GM12878 (cell line): Measurements from ENCODE around the gene NDUFB2. TPM values are rescaled to one million over a fixed set of nuclear protein-coding genes. Genes with fewer than 3 reads are reported as not detected.
A peak's percentile ranks its signal among the peaks of the same experiment; 100 is the strongest.

ENCODE experiments used
- ATAC-seq: fragments of 200-7000 bp; cut with Tn5 transposase; 3 replicates; pipeline ENCODE4 v1.9.1; 2020; ENCODE audit warnings: mild to moderate bottlenecking, moderate library complexity
- BruUV-seq: library from RNA; stranded (reverse); fragments of 400-500 nt; replicated peaks from 2 replicates; lab custom pipeline; 2021; lab: Mats Ljungman, UMichigan
- CTCF ChIA-PET: fragments of 300-600 bp; sonication (Branson Sonifier 250); formaldehyde crosslinking; extraction: SDS; loops from one replicate; lab custom pipeline; 2021; ENCODE audit warnings: inconsistent platforms; lab: Yijun Ruan, JAX
- POLR2A ChIA-PET: fragments of 350-600 bp; formaldehyde crosslinking; extraction: SDS; loops from one replicate; lab custom pipeline; 2021; ENCODE audit warnings: inconsistent platforms; lab: Charles Lee
- RAD21 ChIA-PET: fragments of 300-600 bp; sonication (Branson Sonifier 250); formaldehyde crosslinking; loops from one replicate; lab custom pipeline; 2023; ENCODE audit warnings: antibody characterized with exemption; ENCODE audit not compliant: unreplicated experiment; lab: Charles Lee
- SMC1A ChIA-PET: fragments of 300-600 bp; sonication (Branson Sonifier 250); formaldehyde crosslinking; loops from one replicate; lab custom pipeline; 2023; ENCODE audit not compliant: unreplicated experiment, uncharacterized antibody; lab: Charles Lee
- DNase-seq: peaks from one replicate; pipeline ENCODE4 v3.0.0-alpha.2; 2011; ENCODE audit warnings: low read depth, low spot score
- FAIRE-seq: peaks from 3 replicates; lab custom pipeline; 2011; peaks lifted over from hg19 to GRCh38; lab: Jason Lieb, UNC
- H2AFZ ChIP-seq: 2 replicates; pipeline ENCODE4 v1.6.0; 2011; ENCODE audit warnings: low read depth, low read length, control low read depth; ENCODE audit not compliant: control insufficient read depth
- H3K27ac ChIP-seq: 2 replicates; pipeline ENCODE4 v1.5.1; 2011; ENCODE audit warnings: control low read depth; ENCODE audit not compliant: control insufficient read depth, insufficient read depth
- H3K27me3 ChIP-seq, 2 experiments: replicated peaks in 1 of 2; 2 replicates each; pipeline versions ENCODE4 v1.6.0 to v1.6.1; 2011; ENCODE audit warnings: low read length in 1 of 2; ENCODE audit not compliant: control insufficient read depth in 2 of 2, insufficient read depth in 2 of 2
- H3K36me3 ChIP-seq, 2 experiments: 2 replicates each; pipeline ENCODE4 v1.5.1; 2011; ENCODE audit warnings: low read length in 1 of 2; ENCODE audit not compliant: control insufficient read depth in 2 of 2, insufficient read depth in 2 of 2
- H3K4me1 ChIP-seq: 2 replicates; pipeline ENCODE4 v1.6.1; 2011; ENCODE audit warnings: mild to moderate bottlenecking, low read length, moderate library complexity, mixed read lengths; ENCODE audit not compliant: control insufficient read depth, insufficient read depth
- H3K4me2 ChIP-seq: 2 replicates; pipeline ENCODE4 v1.6.0; 2011; ENCODE audit warnings: control low read depth; ENCODE audit not compliant: control insufficient read depth, insufficient read depth
- H3K4me3 ChIP-seq: fragments of 200-600 bp; sonication (generic); 2 replicates; pipeline ENCODE4 v1.5.1; 2016
- H3K79me2 ChIP-seq: 2 replicates; pipeline ENCODE4 v1.6.0; 2011; ENCODE audit warnings: low read length; ENCODE audit not compliant: control insufficient read depth, insufficient read depth
- H3K9ac ChIP-seq: 2 replicates; pipeline ENCODE4 v1.8.0; 2011; ENCODE audit warnings: low read length, control low read depth, mixed read lengths; ENCODE audit not compliant: control insufficient read depth, insufficient read depth
- H3K9me3 ChIP-seq: replicated peaks from 3 replicates; pipeline ENCODE4 v1.5.1; 2011; ENCODE audit warnings: mild to moderate bottlenecking, low read length; ENCODE audit not compliant: control insufficient read depth, insufficient read depth
- H4K20me1 ChIP-seq: 2 replicates; pipeline ENCODE4 v1.6.0; 2011; ENCODE audit not compliant: control insufficient read depth, insufficient read depth
- POLR2A ChIP-seq: IDR thresholded peaks from 2 replicates; pipeline ENCODE4 v1.6.1; 2011; ENCODE audit warnings: low read depth, mild to moderate bottlenecking, low read length
- POLR2AphosphoS5 ChIP-seq: IDR thresholded peaks from 2 replicates; pipeline ENCODE4 v1.6.1; 2011; ENCODE audit warnings: mild to moderate bottlenecking, low read length, inconsistent platforms
- POU2F2 ChIP-seq: IDR thresholded peaks from 3 replicates; pipeline ENCODE4 v1.6.1; 2011; ENCODE audit warnings: low read depth, mild to moderate bottlenecking, low read length, borderline replicate concordance
- RBBP5 ChIP-seq: fragments of 200-600 bp; sonication (generic); conservative IDR thresholded peaks from 2 replicates; pipeline ENCODE4 v1.6.1; 2016
- RELA ChIP-seq: fragments of 450-650 bp; IDR thresholded peaks from 2 replicates; pipeline ENCODE4 v1.8.0; 2014; ENCODE audit warnings: borderline replicate concordance; ENCODE audit not compliant: partially characterized antibody
- RUNX3 ChIP-seq: IDR thresholded peaks from 2 replicates; pipeline ENCODE4 v1.6.1; 2012; ENCODE audit warnings: low read length, inconsistent platforms
- SIN3A ChIP-seq: IDR thresholded peaks from 2 replicates; pipeline ENCODE4 v1.6.1; 2012; ENCODE audit warnings: low read depth, low read length, improper control_type of control experiment
- SKIL ChIP-seq: fragments of 450-650 bp; IDR thresholded peaks from 2 replicates; pipeline ENCODE4 v1.6.1; 2017; ENCODE audit warnings: mild to moderate bottlenecking, low read depth, inconsistent platforms; ENCODE audit not compliant: poor library complexity, severe bottlenecking
- ZBTB33 ChIP-seq: fragments of 450-650 bp; IDR thresholded peaks from 2 replicates; pipeline ENCODE4 v1.6.1; 2017; ENCODE audit warnings: mild to moderate bottlenecking
- ZNF24 ChIP-seq: fragments of 450-650 bp; IDR thresholded peaks from 2 replicates; pipeline ENCODE4 v1.6.1; 2017; ENCODE audit warnings: antibody characterized with exemption, mild to moderate bottlenecking
- ZNF687 ChIP-seq: fragments of 450-650 bp; IDR thresholded peaks from 2 replicates; pipeline ENCODE4 v1.6.1; 2017; ENCODE audit warnings: mild to moderate bottlenecking, moderate library complexity
- WGBS: methylation state at CpG from one replicate; pipeline ENCODE4 v1.1.6; 2016; ENCODE audit warnings: low lambda C conversion rate; ENCODE audit not compliant: insufficient replicate concordance, insufficient coverage; ENCODE audit errors: missing lambda C conversion rate; 5-methylcytosine and 5-hydroxymethylcytosine counted together
- in situ Hi-C: fragments of 300-500 bp; cut with MboI; formaldehyde crosslinking; loops from 9 replicates; pipeline ENCODE4 v1.14.3; 2018; ENCODE audit warnings: mixed read lengths
- intact Hi-C: fragments of 100-400 bp; cut with micrococcal nuclease; formaldehyde crosslinking; loops from one replicate; pipeline ENCODE4 v1.14.2; 2022; ENCODE audit not compliant: unreplicated experiment
- polyA plus RNA-seq, 11 experiments: library from polyadenylated mRNA; depleted of rRNA in 4 of 11; unstranded in 6 of 11; stranded (reverse) in 5 of 11; fragments of >200 nt; fragmentation: Nextera tagmentation in 4 of 11; fragmentation: Illumina TruSeq in 1 of 11; extraction: Ambion mirVana in 4 of 11; extraction: Trizol in 1 of 11; gene quantifications; 1 replicate in 1 of 11; 2 replicates in 10 of 11; pipeline versions ENCODE4 v1.2.1 to v1.2.3, GENCODE V29; 2011 to 2016; ENCODE audit warnings: inconsistent platforms in 2 of 11, missing spikeins in 2 of 11, low read depth in 1 of 11
- total RNA-seq, 4 experiments: library from RNA; depleted of rRNA in 3 of 4; stranded (reverse); fragments of >200 nt in 3 of 4; fragmentation: Illumina TruSeq in 1 of 4; extraction: Trizol in 1 of 4; gene quantifications; 2 replicates each; pipeline versions ENCODE4 v1.2.1 to v1.2.3, GENCODE V29; 2013 to 2021

NDUFB2 gene
- total and polyA plus RNA-seq, 10 of the 15 experiments (the other 5 are each of a cell fraction or from before 2014, with no cell fraction given) = 109 to 1,236 (median 323) TPM

GRCh38 chr7:140745266-140746058 is 49.0 kb downstream of the NDUFB2 start:
- 79% methylated on average over 6 of the region's 6 CpGs for WGBS
- H3K4me2 ChIP-seq = no peak overlapping the region
- no TSS peak for BruUV-seq
- TF ChIP-seq RBBP5 (no peak), RUNX3 (no peak), SKIL (no peak), ZBTB33 (no peak), RELA (no peak), ZNF24 (no peak), SIN3A (no peak), POLR2A (no peak), POU2F2 (no peak), POLR2AphosphoS5 (no peak), ZNF687 (no peak)

More at GRCh38 chr7:140745266-140746058, 49.0 kb downstream of the NDUFB2 start:
- Histone ChIP-seq H4K20me1 (no peaks in the 10 kb centered on the region), H3K4me1 (no peaks in the 10 kb centered on the region; the same call in 1 of the 2 replicates), H3K4me3 (no peak overlapping the region), H3K36me3 (peaks cover 0 to 2% of the 10 kb centered on the region in 2 experiments; a peak in 1 of 4 replicates), H3K27me3 (no peaks in the 10 kb centered on the region), H3K9ac (no peak overlapping the region), H2AFZ (no peak overlapping the region), H3K9me3 (no peaks in the 10 kb centered on the region), H3K79me2 (no peaks in the 10 kb centered on the region), H3K27ac (no peak overlapping the region)
- peak; percentile 38 for FAIRE-seq
- intact Hi-C loops = no loop called here
- RAD21 ChIA-PET = interaction anchor here (1.7 kb wide), 1 partner anchor 71 kb away, joined by 4 read pairs; no protein-coding TSS in a partner anchor
- peak; percentile 31 for ATAC-seq
- SMC1A ChIA-PET = interaction anchor here (0.7 to 1.7 kb wide), 3 partner anchors 22 to 184 kb away, joined by 3 read pairs; no protein-coding TSS in a partner anchor
- CTCF ChIA-PET = interaction anchor here (0.6 to 1.6 kb wide), 3 partner anchors 44 to 302 kb away, joined by 3 to 6 read pairs (median 3); no protein-coding TSS in a partner anchor
- POLR2A ChIA-PET = interaction anchor here (0.6 kb wide), 1 partner anchor 57 kb away, joined by 3 read pairs; no protein-coding TSS in a partner anchor
- DNase-seq = no peak
- in situ Hi-C loops = no loop called here
